HepG2 (cell line): ENCODE measurements around the gene MAP2K1. TPM values are rescaled to one million over a fixed set of nuclear protein-coding genes. Genes with fewer than 3 reads are reported as not detected.
A peak's percentile ranks its signal among the peaks of the same experiment; 100 is the strongest.

Experiments
- CCDC6 ChIP-seq: sonication (generic); formaldehyde crosslinking; IDR thresholded peaks from 2 replicates; pipeline ENCODE4 v1.8.1; 2022; ENCODE audit warnings: mild to moderate bottlenecking, missing genetic modification reagents, moderate library complexity
- CREB1 ChIP-seq, 2 experiments: fragments of 450-650 bp in 1 of 2; IDR thresholded peaks; 2 replicates each; pipeline ENCODE4 v1.6.1; 2016 to 2017; ENCODE audit warnings: control low read depth in 1 of 2, mild to moderate bottlenecking in 1 of 2, missing compliant biosample characterization in 1 of 2, missing genetic modification characterization in 1 of 2
- FOXM1 ChIP-seq: sonication (generic); formaldehyde crosslinking; IDR thresholded peaks from 2 replicates; pipeline ENCODE4 v1.5.0; 2020; ENCODE audit warnings: missing genetic modification reagents
- HCFC1 ChIP-seq: fragments of 150-350 bp; IDR thresholded peaks from 2 replicates; pipeline ENCODE4 v1.6.1; 2014; ENCODE audit warnings: low read depth, low read length
- PHF21A ChIP-seq: sonication (generic); formaldehyde crosslinking; IDR thresholded peaks from 2 replicates; pipeline ENCODE4 v1.5.0; 2020; ENCODE audit warnings: mild to moderate bottlenecking, missing genetic modification reagents
- SETDB1 ChIP-seq: sonication (generic); formaldehyde crosslinking; IDR thresholded peaks from 2 replicates; pipeline ENCODE4 v1.5.1; 2020; ENCODE audit warnings: missing genetic modification reagents, mild to moderate bottlenecking, borderline replicate concordance
- SP5 ChIP-seq: IDR thresholded peaks from 2 replicates; pipeline ENCODE4 v1.6.1; 2016; ENCODE audit warnings: low read depth, borderline replicate concordance
- ZFYVE20 ChIP-seq: sonication (generic); formaldehyde crosslinking; IDR thresholded peaks from 2 replicates; pipeline ENCODE4 v1.8.0; 2023; ENCODE audit warnings: low read depth, mild to moderate bottlenecking, moderate library complexity, missing genetic modification reagents, borderline replicate concordance
- ZKSCAN5 ChIP-seq: sonication (generic); formaldehyde crosslinking; IDR thresholded peaks from 2 replicates; pipeline ENCODE4 v1.5.1; 2020; ENCODE audit warnings: mild to moderate bottlenecking, missing genetic modification reagents
- ZNF337 ChIP-seq: sonication (generic); formaldehyde crosslinking; IDR thresholded peaks from 2 replicates; pipeline ENCODE4 v1.5.1; 2020; ENCODE audit warnings: missing genetic modification reagents, low read depth, mild to moderate bottlenecking, borderline replicate concordance
- ZNF441 ChIP-seq: sonication (generic); formaldehyde crosslinking; IDR thresholded peaks from 2 replicates; pipeline ENCODE4 v1.7.0; 2021; ENCODE audit warnings: missing genetic modification reagents, borderline replicate concordance
- ZNF446 ChIP-seq: sonication (generic); formaldehyde crosslinking; IDR thresholded peaks from 2 replicates; pipeline ENCODE4 v1.5.0; 2020; ENCODE audit warnings: mild to moderate bottlenecking, missing genetic modification reagents
- polyA plus RNA-seq, 8 experiments: library from polyadenylated mRNA; depleted of rRNA in 3 of 8; stranded (reverse) in 7 of 8; unstranded in 1 of 8; fragments of >200 nt; fragmentation: Illumina TruSeq in 4 of 8; extraction: Trizol in 4 of 8; gene quantifications; 2 replicates each; pipeline versions ENCODE4 v1.2.1 to v1.2.3, GENCODE V29; 2011 to 2016; ENCODE audit warnings: low read depth in 4 of 8, missing spikeins in 1 of 8, mixed read lengths in 1 of 8; ENCODE audit not compliant: insufficient read depth in 1 of 8
- total RNA-seq, 5 experiments: library from RNA; depleted of rRNA; stranded (reverse); fragments of >200 nt; fragmentation: Illumina TruSeq; extraction: Trizol; gene quantifications; 2 replicates each; pipeline ENCODE4 v1.2.3, GENCODE V29; 2016; ENCODE audit warnings: low read depth in 1 of 5
- TF ChIP-seq, protein P1 (sequence below), 2 experiments: sonication (generic) in 1 of 2; formaldehyde crosslinking in 1 of 2; IDR thresholded peaks; 2 replicates each; pipeline versions ENCODE4 v1.4.0 to v1.6.1; 2016 to 2020; ENCODE audit warnings: borderline replicate concordance in 1 of 2, low read depth in 1 of 2, mild to moderate bottlenecking in 1 of 2, missing genetic modification reagents in 1 of 2
- TF ChIP-seq, protein P2 (sequence below): sonication (generic); formaldehyde crosslinking; IDR thresholded peaks from 2 replicates; pipeline ENCODE4 v1.5.1; 2020; ENCODE audit warnings: missing genetic modification reagents, mild to moderate bottlenecking, borderline replicate concordance
- TF ChIP-seq, protein P3 (sequence below): sonication (generic); formaldehyde crosslinking; IDR thresholded peaks from 2 replicates; pipeline ENCODE4 v1.5.1; 2020; ENCODE audit warnings: mild to moderate bottlenecking, missing genetic modification reagents, moderate library complexity

MAP2K1 gene
- total and polyA plus RNA-seq, 2 of the 13 experiments (the other 11 are each of a cell fraction or from before 2014, with no cell fraction given), result 24.1 to 49.2 TPM

DNA sequence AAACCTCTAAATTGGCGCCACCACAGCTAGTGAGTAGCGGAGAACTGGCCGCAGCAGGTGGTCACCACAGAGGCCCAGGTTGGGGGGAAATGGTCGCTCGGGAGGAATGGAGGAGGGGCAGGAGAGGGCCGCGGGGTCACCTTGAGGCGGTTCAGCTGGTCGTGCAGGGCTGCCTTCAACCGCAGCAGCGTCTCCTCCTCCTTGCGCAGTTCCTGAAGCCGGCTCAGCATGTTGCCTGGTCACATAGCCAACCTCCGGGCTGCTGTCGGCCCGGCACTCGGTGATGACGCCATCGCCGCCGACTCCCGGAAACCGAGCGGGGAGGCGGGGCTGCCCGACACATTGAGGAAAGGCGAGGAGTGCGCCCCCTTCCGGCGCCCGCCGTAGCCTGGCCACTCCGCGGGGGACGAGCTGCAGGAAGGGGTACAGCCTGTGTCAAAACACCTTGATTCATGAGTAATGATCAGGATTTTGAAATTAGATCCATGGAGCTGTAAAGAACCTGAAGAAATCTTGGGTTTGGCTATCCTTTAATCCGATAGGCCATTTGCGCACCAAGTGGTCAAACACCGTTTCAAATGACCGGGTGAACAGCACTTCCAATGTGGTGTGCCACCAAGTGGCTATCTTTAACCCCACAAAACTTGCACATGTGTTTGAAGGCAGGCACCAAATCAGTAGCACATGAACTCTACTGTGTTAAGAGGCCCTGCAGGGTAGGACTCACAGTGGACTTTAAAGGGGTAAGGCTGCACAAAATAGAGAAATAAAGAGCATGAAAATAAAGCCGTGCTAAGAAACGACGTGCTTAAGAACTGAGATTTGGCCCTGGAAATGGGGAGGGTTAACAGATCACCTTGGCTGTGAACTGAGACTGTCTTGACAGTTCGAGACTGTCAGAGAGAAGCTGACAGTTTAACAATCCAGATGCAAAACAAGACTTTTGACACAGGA, 111.1 kb downstream of the MAP2K1 start, which contains the start of gene SNAPC5 (continued):
- TF ChIP-seq, protein P1, sequence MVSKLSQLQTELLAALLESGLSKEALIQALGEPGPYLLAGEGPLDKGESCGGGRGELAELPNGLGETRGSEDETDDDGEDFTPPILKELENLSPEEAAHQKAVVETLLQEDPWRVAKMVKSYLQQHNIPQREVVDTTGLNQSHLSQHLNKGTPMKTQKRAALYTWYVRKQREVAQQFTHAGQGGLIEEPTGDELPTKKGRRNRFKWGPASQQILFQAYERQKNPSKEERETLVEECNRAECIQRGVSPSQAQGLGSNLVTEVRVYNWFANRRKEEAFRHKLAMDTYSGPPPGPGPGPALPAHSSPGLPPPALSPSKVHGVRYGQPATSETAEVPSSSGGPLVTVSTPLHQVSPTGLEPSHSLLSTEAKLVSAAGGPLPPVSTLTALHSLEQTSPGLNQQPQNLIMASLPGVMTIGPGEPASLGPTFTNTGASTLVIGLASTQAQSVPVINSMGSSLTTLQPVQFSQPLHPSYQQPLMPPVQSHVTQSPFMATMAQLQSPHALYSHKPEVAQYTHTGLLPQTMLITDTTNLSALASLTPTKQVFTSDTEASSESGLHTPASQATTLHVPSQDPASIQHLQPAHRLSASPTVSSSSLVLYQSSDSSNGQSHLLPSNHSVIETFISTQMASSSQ (IDR thresholded peaks at IDR 0.05; ENCODE audit: low read depth), result no peak
- TF ChIP-seq, protein P1 (CRISPR knock-in tag; IDR thresholded peaks at IDR 0.05; ENCODE audit: borderline replicate concordance), result peak; percentile 56; the same call in 1 of the 2 replicates
- TF ChIP-seq, protein P2, sequence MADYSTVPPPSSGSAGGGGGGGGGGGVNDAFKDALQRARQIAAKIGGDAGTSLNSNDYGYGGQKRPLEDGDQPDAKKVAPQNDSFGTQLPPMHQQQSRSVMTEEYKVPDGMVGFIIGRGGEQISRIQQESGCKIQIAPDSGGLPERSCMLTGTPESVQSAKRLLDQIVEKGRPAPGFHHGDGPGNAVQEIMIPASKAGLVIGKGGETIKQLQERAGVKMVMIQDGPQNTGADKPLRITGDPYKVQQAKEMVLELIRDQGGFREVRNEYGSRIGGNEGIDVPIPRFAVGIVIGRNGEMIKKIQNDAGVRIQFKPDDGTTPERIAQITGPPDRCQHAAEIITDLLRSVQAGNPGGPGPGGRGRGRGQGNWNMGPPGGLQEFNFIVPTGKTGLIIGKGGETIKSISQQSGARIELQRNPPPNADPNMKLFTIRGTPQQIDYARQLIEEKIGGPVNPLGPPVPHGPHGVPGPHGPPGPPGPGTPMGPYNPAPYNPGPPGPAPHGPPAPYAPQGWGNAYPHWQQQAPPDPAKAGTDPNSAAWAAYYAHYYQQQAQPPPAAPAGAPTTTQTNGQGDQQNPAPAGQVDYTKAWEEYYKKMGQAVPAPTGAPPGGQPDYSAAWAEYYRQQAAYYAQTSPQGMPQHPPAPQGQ (CRISPR knock-in tag), result no peak; the same call in 1 of the 2 replicates
- TF ChIP-seq, protein P3, sequence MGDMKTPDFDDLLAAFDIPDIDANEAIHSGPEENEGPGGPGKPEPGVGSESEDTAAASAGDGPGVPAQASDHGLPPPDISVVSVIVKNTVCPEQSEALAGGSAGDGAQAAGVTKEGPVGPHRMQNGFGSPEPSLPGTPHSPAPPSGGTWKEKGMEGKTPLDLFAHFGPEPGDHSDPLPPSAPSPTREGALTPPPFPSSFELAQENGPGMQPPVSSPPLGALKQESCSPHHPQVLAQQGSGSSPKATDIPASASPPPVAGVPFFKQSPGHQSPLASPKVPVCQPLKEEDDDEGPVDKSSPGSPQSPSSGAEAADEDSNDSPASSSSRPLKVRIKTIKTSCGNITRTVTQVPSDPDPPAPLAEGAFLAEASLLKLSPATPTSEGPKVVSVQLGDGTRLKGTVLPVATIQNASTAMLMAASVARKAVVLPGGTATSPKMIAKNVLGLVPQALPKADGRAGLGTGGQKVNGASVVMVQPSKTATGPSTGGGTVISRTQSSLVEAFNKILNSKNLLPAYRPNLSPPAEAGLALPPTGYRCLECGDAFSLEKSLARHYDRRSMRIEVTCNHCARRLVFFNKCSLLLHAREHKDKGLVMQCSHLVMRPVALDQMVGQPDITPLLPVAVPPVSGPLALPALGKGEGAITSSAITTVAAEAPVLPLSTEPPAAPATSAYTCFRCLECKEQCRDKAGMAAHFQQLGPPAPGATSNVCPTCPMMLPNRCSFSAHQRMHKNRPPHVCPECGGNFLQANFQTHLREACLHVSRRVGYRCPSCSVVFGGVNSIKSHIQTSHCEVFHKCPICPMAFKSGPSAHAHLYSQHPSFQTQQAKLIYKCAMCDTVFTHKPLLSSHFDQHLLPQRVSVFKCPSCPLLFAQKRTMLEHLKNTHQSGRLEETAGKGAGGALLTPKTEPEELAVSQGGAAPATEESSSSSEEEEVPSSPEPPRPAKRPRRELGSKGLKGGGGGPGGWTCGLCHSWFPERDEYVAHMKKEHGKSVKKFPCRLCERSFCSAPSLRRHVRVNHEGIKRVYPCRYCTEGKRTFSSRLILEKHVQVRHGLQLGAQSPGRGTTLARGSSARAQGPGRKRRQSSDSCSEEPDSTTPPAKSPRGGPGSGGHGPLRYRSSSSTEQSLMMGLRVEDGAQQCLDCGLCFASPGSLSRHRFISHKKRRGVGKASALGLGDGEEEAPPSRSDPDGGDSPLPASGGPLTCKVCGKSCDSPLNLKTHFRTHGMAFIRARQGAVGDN (CRISPR knock-in tag), result peak; percentile 91
- TF ChIP-seq ZFYVE20 (CRISPR knock-in tag), result no peak
- TF ChIP-seq PHF21A (CRISPR knock-in tag), result peak; percentile 67; the same call in 1 of the 2 replicates
- TF ChIP-seq ZNF441, result peak; percentile 31; the same call in 1 of the 2 replicates
- peak; percentile 69; the same call in 1 of the 2 replicates for TF ChIP-seq CCDC6 (CRISPR knock-in tag)
- no peak for TF ChIP-seq ZNF337 (CRISPR knock-in tag)
- TF ChIP-seq CREB1 (IDR thresholded peaks at IDR 0.05), result peak; percentile 94
- TF ChIP-seq CREB1 (CRISPR knock-in tag; IDR thresholded peaks at IDR 0.05), result peak; percentile 99
- peak; percentile 50; the same call in 1 of the 2 replicates for TF ChIP-seq HCFC1
- TF ChIP-seq FOXM1 (CRISPR knock-in tag), result no peak
- TF ChIP-seq ZKSCAN5, result no peak
- TF ChIP-seq SETDB1 (CRISPR knock-in tag), result no peak
- peak; percentile 82; the same call in 1 of the 2 replicates for TF ChIP-seq SP5 (CRISPR knock-in tag)
- peak; percentile 55; the same call in 1 of the 2 replicates for TF ChIP-seq ZNF446 (CRISPR knock-in tag)
